ENCODE data around the gene NDEL1. TPM values are rescaled to one million over a fixed set of nuclear protein-coding genes. Genes with fewer than 3 reads are reported as not detected.
"Not testable (repeated sequence)": the region's sequence is repeated elsewhere in the genome, so short reads cannot be mapped to it uniquely, and the experiment has no call there.

NDEL1 gene, protein sequence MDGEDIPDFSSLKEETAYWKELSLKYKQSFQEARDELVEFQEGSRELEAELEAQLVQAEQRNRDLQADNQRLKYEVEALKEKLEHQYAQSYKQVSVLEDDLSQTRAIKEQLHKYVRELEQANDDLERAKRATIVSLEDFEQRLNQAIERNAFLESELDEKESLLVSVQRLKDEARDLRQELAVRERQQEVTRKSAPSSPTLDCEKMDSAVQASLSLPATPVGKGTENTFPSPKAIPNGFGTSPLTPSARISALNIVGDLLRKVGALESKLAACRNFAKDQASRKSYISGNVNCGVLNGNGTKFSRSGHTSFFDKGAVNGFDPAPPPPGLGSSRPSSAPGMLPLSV
- 52.3 TPM for polyA plus RNA-seq

DNA sequence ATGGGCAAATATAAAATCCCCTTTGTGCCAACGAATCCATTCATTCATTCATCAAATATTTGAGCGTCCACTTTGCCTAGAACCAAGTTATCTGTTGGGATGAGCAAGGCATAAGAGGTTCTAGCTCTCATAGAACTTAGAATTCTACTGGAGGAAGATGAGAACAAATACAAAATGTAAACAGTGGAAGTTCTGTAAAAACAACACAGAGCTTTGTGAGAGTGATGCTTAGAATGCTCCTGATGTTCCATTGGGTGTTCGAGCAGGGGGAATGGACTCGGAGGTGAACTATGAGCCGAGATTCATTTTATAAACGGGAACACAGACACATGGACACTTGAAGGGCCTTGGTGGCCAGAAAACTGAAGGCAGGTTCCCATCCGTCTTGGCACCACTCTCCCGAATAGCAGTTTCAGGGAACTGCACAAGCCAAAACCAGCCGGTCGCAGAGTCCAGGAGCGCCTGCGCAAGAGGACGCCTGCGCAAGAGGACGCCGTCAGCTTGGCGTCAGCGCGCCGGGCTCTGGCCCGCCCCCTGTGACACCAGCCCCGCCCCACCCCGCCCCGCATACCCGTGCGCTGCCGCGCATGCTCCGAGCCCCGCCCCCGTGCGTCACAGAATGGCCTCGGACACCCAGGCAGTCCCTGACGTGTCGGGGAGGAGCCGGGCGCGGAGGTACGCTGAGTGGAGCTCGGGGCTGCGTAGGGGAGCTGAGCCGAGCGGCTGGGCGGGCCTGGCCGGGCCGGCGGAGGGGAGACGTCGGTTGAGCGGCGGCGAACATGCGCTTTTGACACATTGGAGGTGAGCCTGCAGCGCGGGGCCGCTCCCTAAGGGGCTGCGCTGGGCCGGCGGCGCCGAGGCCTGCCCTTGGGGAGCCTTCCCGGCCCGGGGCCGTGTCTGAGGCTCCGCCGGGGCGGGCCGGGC, at the start of gene NDEL1:
TSS of gene NDEL1 (plus strand) at position 640 of the 924 bp plus-strand sequence. CDS start 8,388 bp downstream, outside the sequence.
- Mint-ChIP-seq H3K9me3 (no peaks in the 10 kb centered on the region), H3K4me3 (peak within 1 kb of the TSS; percentile 92 to 96 (median 95)), H3K27ac (peak within 1 kb of the TSS; percentile 91 to 98 (median 97)), H3K4me1 (peaks cover 18 to 23% (median 22%) of the 10 kb centered on the region in 3 donors), H3K36me3 (no peaks in the 10 kb centered on the region), H3K27me3 (no peaks in the 10 kb centered on the region)

DNA sequence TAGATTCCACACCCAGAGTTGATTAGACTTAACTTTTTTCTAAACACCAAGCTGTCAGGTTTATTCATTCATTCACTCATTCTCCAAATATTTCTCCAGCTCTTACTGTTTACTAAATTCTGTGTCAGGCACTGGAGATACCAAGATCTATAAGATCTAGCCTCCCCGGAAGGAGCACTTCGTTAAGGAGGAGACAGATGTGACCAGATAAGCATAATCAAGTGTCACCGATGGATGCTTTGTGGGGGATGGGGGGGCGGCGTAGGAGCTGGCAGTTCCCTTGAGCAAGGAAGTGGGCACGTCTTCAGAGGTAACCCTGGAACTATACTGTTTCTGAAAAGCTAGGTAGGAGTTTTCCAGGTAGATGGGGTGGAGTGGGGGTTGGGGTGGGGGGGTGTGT, 48.8 kb upstream of the NDEL1 start:
- Mint-ChIP-seq H3K9me3 (no peaks in the 10 kb centered on the region), H3K4me1 (peaks cover 6 to 19% (median 15%) of the 10 kb centered on the region in 3 donors), H3K27ac (peak overlapping the region in 2 of 3 donors; percentile 25 to 90), H3K27me3 (no peaks in the 10 kb centered on the region), H3K36me3 (peaks cover 2% of the 10 kb centered on the region), H3K4me3 (peak overlapping the region in 1 of 4 donors; percentile 84)

DNA sequence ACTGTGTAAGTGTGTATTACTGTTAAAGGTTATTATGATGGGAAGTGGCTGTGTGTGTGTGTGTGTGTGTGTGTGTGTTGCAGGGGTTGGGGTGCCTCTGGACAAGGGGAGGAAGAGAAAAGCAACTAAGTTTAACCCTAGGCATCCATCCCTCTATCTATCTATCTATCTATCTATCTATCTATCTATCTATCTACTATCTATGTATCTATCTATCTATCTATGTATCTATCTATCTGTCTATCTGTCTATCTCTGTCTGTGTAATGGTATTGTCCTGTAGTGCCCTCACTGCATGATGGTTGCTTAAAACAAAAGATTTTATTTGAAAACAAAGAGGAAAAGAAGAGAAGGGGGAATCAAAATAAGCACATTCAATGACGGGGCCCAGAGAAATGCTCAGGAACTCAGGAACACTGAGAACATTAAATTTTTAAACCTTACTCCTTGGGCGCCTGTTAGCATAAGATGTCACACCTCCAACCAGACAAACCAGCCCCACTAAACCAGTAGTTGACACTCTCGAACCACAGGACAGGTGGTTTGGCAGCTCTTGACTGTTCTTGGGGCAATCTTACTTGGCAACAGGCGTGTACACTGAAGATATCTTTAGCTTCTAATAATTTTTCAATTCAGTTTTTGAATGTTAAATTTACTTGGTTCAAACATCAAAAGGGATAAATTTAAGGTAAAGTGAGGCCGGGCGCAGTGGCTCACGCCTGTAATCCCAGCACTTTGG, 47.6 kb upstream of the NDEL1 start:
- H3K27ac Mint-ChIP-seq: no peak overlapping the region
- peaks cover 2 to 12% (median 10%) of the 10 kb centered on the region in 3 donors for H3K4me1 Mint-ChIP-seq
- H3K27me3 Mint-ChIP-seq: no peaks in the 10 kb centered on the region
- no peaks in the 10 kb centered on the region for H3K9me3 Mint-ChIP-seq
- peaks cover under 1% of the 10 kb centered on the region for H3K36me3 Mint-ChIP-seq
- H3K4me3 Mint-ChIP-seq: peak overlapping the region in 1 of 4 donors; percentile 53

DNA sequence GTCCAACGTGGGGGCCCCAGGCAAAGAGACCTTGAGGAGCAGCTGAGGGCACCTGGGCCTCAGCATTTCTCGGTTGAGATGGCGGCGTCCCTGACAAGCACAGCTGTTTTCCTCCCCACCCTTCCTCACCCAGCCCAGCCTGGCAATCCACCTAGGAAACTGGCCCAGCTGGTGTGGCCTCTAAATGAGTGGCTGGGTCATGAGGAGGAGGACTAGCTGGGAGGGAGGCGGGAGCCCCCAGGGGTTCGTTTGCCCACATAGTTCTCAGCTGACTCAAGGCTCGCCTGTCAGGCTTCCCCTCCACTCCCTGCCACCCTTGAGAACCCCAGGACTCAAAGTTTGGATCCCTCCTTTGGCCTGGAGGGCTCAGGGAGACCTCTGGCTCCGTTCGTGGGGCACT, 44.0 kb upstream of the NDEL1 start:
- H3K4me1 Mint-ChIP-seq: peaks cover 4 to 8% (median 6%) of the 10 kb centered on the region in 3 donors
- no peak overlapping the region for H3K27ac Mint-ChIP-seq
- no peak overlapping the region for H3K4me3 Mint-ChIP-seq
- peaks cover 0 to 2% (median 0%) of the 10 kb centered on the region in 3 donors for H3K9me3 Mint-ChIP-seq
- H3K36me3 Mint-ChIP-seq: no peaks in the 10 kb centered on the region
- peaks cover 2% of the 10 kb centered on the region for H3K27me3 Mint-ChIP-seq

DNA sequence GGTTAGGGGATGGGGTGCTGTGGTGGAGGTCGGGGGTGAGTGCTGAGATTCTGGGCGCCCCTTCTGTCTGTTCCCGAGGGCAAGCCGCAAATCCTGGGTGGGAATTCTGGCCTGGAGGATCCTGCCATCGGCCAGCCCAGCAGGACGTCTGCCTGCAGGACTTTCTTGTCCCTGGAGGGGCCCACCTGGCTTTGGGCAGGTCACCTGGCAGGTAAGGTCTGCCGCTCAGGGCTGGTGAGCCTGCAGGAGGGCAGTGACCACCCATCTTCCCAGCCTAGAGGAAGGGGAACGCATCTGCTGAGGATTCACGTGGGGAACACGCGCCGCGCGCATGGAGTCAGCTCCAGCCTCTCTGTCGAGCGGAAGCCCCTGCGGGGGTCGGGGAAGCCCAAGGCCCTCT, 43.4 kb upstream of the NDEL1 start:
- Mint-ChIP-seq H3K9me3 (peaks cover 0 to 2% (median 0%) of the 10 kb centered on the region in 3 donors), H3K4me3 (no peak overlapping the region), H3K27me3 (peaks cover 2% of the 10 kb centered on the region), H3K27ac (no peak overlapping the region), H3K4me1 (peaks cover 4 to 8% (median 6%) of the 10 kb centered on the region in 3 donors), H3K36me3 (no peaks in the 10 kb centered on the region)

DNA sequence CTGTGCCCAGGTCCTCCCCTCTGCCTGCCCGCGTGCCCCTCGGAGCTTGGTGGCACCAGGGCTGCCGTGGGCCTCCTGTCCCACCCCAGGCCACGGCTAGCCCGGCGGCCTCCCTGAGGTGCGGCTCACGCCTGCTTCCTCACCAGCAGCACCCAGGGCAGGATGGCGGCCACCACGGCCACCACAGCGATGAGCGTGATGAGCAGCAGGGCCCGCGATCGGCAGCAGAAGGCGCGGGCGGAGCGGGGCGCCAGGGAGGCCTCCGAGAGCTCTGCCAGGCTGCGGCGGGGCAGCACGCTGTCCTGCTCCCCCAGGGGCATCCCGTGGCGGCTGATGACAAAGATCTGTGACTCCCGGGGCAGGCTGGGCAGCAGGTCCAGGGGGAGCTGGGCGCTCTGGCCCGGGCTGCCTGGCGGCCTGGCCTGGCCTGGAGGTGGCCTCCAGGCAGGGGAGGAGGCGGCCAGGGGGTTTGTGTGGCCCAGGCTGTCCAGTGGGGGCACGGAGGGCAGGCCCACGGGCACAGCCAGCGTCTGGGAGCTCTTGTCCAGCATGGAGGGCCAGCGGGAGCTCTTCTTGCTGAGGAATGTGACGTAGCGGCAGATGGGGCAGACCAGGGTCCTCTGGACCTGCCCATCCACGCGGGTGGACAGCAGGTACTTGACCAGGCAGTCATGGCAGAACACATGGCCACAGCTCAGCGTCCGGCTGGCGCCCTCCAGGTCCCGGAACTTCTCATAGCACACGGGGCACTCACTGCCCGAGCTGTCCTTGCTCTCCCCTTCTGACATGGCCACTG, 42.8 kb upstream of the NDEL1 start:
- Mint-ChIP-seq H3K9me3 (peaks cover 0 to 2% (median 0%) of the 10 kb centered on the region in 3 donors), H3K4me1 (peaks cover 4 to 8% (median 6%) of the 10 kb centered on the region in 3 donors), H3K36me3 (no peaks in the 10 kb centered on the region), H3K4me3 (no peak overlapping the region), H3K27ac (no peak overlapping the region), H3K27me3 (peaks cover 2% of the 10 kb centered on the region)

DNA sequence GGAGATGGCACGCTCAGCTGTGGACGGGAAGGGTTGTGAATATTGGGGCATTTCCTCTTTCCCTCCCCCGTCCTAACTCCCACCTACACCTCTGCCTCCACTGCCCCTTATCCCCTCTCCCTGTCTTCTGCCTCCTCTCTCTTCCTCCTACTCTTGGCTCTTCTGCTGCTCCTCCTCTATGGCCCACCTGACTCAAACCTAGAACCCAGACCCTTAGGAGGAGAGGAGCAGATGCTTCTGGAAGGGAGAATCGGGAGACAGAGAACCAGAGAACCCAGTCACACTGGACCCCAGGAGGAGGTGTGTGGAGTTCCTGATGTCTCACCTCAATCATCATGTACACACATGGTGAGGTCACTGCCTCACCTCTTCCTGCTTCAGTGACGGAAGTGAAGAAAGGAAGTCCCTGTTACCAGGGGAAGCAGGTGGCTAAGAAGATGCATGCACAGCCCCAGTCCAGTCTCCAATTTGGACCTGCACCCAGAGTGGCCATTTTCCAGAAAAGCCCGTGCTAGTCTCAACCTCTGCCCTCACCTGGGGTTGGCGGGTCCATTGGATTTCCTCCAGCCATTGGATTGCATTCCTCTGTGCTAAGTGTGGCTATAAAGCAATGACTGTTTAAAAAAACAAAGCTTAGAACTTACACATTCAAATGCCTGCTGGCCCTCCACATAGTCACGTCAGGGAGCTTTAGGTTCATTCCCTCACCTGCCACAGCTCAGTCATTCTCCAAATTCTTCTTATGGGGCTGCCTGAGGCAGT, 42.0 kb upstream of the NDEL1 start:
- peaks cover 5% of the 10 kb centered on the region for H3K27me3 Mint-ChIP-seq
- H3K27ac Mint-ChIP-seq: peak overlapping the region in 1 of 3 donors; percentile 25
- H3K36me3 Mint-ChIP-seq: no peaks in the 10 kb centered on the region
- peak overlapping the region in 1 of 4 donors; percentile 79 for H3K4me3 Mint-ChIP-seq
- H3K9me3 Mint-ChIP-seq: peaks cover 0 to 2% (median 0%) of the 10 kb centered on the region in 3 donors
- H3K4me1 Mint-ChIP-seq: peaks cover 4 to 8% (median 6%) of the 10 kb centered on the region in 3 donors

DNA sequence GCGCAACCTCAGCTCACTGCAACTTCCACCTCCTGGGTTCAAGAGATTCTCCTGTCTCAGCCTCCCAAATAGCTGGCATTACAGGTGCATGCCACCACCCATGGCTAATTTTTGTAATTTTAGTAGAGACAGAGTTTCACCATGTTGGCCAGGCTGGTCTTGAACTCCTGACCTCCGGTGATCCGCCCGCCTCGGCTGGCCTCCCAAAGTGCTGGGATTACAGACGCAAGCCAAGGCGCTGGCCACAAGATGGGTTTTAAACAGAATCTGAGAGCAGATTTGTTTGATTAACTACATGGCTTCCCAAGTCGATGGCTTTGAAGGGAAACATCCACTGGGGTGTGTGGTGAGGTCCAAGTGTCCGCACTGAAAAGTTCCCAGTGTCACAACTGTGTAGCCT, 41.2 kb upstream of the NDEL1 start:
- H3K27ac Mint-ChIP-seq, H3K4me3 Mint-ChIP-seq, H3K36me3 Mint-ChIP-seq, H3K4me1 Mint-ChIP-seq, H3K9me3 Mint-ChIP-seq: not testable (repeated sequence)
- H3K27me3 Mint-ChIP-seq: peaks cover 11% of the 10 kb centered on the region

DNA sequence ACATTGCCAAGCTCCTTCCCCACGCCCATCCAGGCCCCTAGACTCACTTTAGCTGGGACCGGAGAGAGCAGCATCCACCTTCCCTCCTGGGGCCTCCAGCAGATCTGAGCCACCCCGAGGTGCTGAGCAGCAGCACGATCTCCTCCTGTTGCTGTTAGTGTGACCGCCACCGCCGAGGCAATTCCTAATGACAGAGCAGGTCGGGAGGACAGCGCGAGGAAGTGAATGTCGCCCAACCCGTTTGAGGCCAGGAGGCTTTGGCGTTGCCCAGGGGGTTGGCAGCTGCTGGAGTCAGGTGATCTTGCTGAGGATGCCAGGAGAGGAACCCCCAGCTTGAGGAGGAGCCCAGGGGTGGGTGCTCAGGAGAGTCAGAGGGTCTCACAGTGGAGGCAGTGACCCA, 38.0 kb upstream of the NDEL1 start, which contains the start of gene RNF222:
TSS of gene RNF222 (minus strand) at position 192 of the 400 bp plus-strand sequence. CDS start 4,366 bp downstream, outside the sequence.
- Mint-ChIP-seq H3K9me3 (peaks cover 0 to 2% (median 0%) of the 10 kb centered on the region in 3 donors), H3K27me3 (peaks cover 18% of the 10 kb centered on the region), H3K27ac (no peak within 1 kb of the TSS)

DNA sequence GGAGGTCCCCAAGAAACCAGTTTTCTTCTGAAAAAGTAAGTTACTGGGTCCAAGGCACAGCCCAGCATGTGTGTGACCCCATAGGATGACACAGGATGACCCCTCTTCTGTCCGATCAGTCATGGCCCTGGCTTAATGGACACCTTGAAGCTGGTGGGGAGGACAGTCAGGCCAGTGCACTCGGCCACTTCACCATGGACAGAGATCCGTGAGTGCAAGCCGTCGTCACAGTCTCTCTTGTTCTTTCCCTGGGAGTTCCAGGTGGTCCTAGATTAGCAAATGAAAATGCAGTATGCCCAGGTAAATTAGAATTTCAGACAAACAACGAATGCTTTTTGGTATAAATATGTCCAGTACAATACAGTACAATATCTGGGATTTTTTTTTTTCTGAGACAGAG, 36.7 kb upstream of the NDEL1 start:
- Mint-ChIP-seq H3K4me3 (no peak overlapping the region), H3K36me3 (peaks cover 2% of the 10 kb centered on the region), H3K4me1 (peaks cover 0 to 3% (median 2%) of the 10 kb centered on the region in 3 donors), H3K27ac (no peak overlapping the region), H3K27me3 (peaks cover 22% of the 10 kb centered on the region), H3K9me3 (no peaks in the 10 kb centered on the region)

More for the DNA sequence above, 38.0 kb upstream of the NDEL1 start, which contains the start of gene RNF222:
- Mint-ChIP-seq H3K4me1 (peaks cover 4 to 8% (median 6%) of the 10 kb centered on the region in 3 donors), H3K4me3 (no peak within 1 kb of the TSS), H3K36me3 (peaks cover 2% of the 10 kb centered on the region)

DNA sequence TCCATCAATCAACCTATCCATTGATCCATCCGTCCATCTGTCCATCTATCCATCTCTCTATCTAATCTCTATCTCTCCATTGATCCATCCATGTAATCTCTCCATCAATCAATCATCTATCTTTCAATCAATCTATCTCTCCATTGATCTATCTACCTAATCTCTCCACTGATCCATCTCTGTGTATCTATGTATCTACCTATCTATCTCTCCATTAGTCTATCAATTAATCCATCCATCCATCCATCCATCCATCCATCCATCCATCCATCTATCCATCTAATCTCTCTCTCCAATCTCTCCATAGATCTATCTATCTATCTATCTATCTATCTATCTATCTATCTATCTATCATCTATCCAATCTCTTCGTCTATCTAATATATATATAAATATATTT, 34.6 kb upstream of the NDEL1 start:
- Mint-ChIP-seq H3K4me1 (no peaks in the 10 kb centered on the region), H3K27me3 (peaks cover 25% of the 10 kb centered on the region), H3K4me3 (no peak overlapping the region), H3K27ac (no peak overlapping the region), H3K36me3 (peaks cover 2% of the 10 kb centered on the region), H3K9me3 (no peaks in the 10 kb centered on the region)

DNA sequence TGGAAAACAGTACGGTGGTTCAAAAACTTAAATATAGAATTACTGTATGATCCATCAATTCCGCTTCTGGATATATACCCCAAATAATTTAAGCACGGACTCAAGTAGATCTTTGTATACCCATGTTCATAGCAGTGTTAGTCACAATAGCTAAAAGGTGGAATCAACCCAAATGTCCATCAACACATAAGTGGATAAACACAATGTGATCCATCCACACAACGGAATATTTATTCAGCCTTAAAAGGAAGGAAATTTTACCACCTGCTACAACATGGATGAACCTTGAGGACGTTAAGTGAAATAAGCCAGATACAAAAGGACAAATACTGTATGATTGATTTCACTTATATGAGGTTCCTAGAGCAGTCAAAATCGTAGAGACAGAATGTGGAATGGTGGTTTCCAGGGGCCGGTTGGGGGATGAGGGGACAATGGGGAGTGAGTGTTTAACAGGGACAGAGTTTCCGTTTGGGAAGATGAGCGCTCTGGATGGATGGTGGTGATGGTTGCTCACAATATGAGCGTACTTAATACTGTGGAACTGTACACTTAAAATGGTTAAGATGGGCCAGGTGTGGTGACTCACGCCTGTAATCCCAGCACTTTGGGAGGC, 32.7 kb upstream of the NDEL1 start:
- Mint-ChIP-seq H3K4me1 (no peaks in the 10 kb centered on the region), H3K27me3 (peaks cover 24% of the 10 kb centered on the region), H3K4me3 (no peak overlapping the region), H3K36me3 (peaks cover 2% of the 10 kb centered on the region), H3K27ac (no peak overlapping the region), H3K9me3 (no peaks in the 10 kb centered on the region)

DNA sequence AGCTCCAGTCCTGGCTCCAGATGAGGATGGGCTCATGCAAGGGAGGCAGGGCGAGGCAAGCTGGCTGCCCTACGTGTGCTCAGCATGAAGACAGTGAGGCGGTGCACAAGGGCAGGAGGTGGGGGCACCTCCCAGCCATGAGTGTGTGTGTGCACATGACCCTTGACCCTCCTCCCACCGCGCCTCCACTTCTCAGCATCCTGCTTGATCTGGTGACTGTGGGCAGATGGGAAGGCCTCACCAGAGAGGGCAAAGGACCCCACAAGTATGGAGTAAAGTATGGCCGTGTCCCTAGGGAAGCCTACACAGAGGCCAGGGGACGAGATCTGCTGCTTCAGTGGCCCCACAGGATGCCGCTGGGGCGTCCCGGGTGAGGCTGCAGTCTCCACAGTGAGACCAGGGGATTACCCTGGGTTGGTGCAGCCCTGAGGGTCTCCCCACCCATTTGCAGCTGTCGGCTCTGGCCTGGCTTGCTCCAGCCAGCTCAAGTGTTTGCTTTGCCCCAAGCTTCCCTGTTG, 30.1 kb upstream of the NDEL1 start:
- no peaks in the 10 kb centered on the region for H3K9me3 Mint-ChIP-seq
- H3K36me3 Mint-ChIP-seq: peaks cover 2% of the 10 kb centered on the region
- peaks cover 0 to 4% (median 3%) of the 10 kb centered on the region in 3 donors for H3K4me1 Mint-ChIP-seq
- H3K27me3 Mint-ChIP-seq: peaks cover 9% of the 10 kb centered on the region
- no peak overlapping the region for H3K27ac Mint-ChIP-seq
- H3K4me3 Mint-ChIP-seq: no peak overlapping the region
